Measurements from ENCODE around the gene JMJD7.

The JMJD7 gene

GRCh38 chr15:41854443-41854842, 26.6 kb downstream of the JMJD7 start:
- H3K27ac ChIP-seq: no peak overlapping the region; the same call in 1 of the 2 replicates

GRCh38 chr15:41855261-41855961, 27.5 kb downstream of the JMJD7 start:
- no peak overlapping the region; the same call in 1 of the 2 replicates for H3K27ac ChIP-seq
- POLR2A ChIA-PET (ENCODE audit: low non-redundant PET): no interaction called here
- no peak for TF ChIP-seq CTCF (conservative IDR thresholded peaks at IDR 0.05; ENCODE audit: low read depth)
- CTCF ChIA-PET: no interaction called here
- no peak for DNase-seq (ENCODE audit: low spot score)

More at GRCh38 chr15:41854443-41854842, 26.6 kb downstream of the JMJD7 start:
- POLR2A ChIA-PET (ENCODE audit: low non-redundant PET): interaction anchor here (0.5 kb wide), 1 partner anchor 17 kb away, joined by 4 read pairs; no protein-coding TSS in a partner anchor
- TF ChIP-seq CTCF (conservative IDR thresholded peaks at IDR 0.05; ENCODE audit: low read depth): no peak
- CTCF ChIA-PET: no interaction called here
- no peak for DNase-seq (ENCODE audit: low spot score)

GRCh38 chr15:41856262-41856661, 28.4 kb downstream of the JMJD7 start:
- CTCF ChIA-PET: no interaction called here
- no peak for TF ChIP-seq CTCF (conservative IDR thresholded peaks at IDR 0.05; ENCODE audit: low read depth)
- POLR2A ChIA-PET (ENCODE audit: low non-redundant PET): no interaction called here
- DNase-seq (ENCODE audit: low spot score): no peak
- no peak overlapping the region for H3K27ac ChIP-seq

- CTCF ChIA-PET: no interaction called here
- TF ChIP-seq CTCF (conservative IDR thresholded peaks at IDR 0.05; ENCODE audit: low read depth): no peak
- POLR2A ChIA-PET (ENCODE audit: low non-redundant PET): no interaction called here
Observed at GRCh38 chr15:41856716-41857115, 28.8 kb downstream of the JMJD7 start.

GRCh38 chr15:41857316-41857715, 29.4 kb downstream of the JMJD7 start:
- CTCF ChIA-PET: no interaction called here
- POLR2A ChIA-PET (ENCODE audit: low non-redundant PET): no interaction called here
- H3K27ac ChIP-seq: no peak overlapping the region; the same call in 1 of the 2 replicates
- no peak for DNase-seq (ENCODE audit: low spot score)
- no peak for TF ChIP-seq CTCF (conservative IDR thresholded peaks at IDR 0.05; ENCODE audit: low read depth)

More at GRCh38 chr15:41856716-41857115, 28.8 kb downstream of the JMJD7 start:
- DNase-seq (ENCODE audit: low spot score): no peak
- H3K27ac ChIP-seq: no peak overlapping the region

GRCh38 chr15:41858756-41859155, 30.9 kb downstream of the JMJD7 start:
- DNase-seq (ENCODE audit: low spot score): no peak
- TF ChIP-seq CTCF (conservative IDR thresholded peaks at IDR 0.05; ENCODE audit: low read depth): no peak
- ChIA-PET CTCF (interaction anchor here (0.6 kb wide), 1 partner anchor 47 kb away, joined by 5 read pairs; no protein-coding TSS in a partner anchor), POLR2A (ENCODE audit: low non-redundant PET) (no interaction called here)
- no peak overlapping the region; the same call in 1 of the 2 replicates for H3K27ac ChIP-seq
